Stimulated activated CD4-positive, alpha-beta T cell treated with anti-CD3 and anti-CD28 coated beads, TNF-alpha, amount 100 ng/mL, for 24 hours (primary cell): ENCODE data around the gene BMPR1A.

Experiments used
- DNase-seq, 3 experiments: peaks; one replicate each; pipeline ENCODE4 v3.0.0-alpha.2; 2020; ENCODE audit warnings: low read depth in 3 of 3

BMPR1A gene

DNA sequence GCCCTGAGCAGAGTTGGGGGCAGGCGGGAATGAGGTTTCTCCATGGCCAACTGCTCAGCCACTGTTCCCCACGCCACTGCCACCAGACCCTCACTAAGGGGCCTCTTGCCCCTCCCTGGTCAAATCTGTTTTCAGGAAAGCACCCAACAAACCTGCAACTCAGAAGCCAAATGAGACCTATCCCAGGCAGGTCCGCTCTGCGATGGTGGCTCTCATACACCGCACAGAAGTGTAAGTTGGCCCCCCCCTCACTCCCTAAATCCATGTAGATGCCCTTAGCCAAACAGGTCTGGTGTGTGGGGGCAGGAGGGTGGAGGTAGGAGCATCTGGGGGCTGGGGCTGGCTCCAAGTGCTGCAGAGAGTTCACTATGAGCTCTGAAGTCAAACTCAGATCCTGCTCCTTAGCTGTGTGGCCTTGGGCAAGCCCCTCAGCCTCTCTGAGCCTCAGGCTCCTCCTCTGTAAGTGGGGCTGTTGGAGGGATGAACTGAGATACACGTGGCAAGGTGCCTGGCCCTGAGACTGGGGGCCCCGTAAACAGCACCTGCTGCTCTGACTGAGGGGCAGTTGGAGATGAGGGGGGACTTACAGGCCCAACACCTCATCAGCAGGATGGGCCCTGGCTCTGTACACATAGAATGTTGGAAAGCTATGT, 199.9 kb downstream of the BMPR1A start:
- DNase-seq: no peak

DNA sequence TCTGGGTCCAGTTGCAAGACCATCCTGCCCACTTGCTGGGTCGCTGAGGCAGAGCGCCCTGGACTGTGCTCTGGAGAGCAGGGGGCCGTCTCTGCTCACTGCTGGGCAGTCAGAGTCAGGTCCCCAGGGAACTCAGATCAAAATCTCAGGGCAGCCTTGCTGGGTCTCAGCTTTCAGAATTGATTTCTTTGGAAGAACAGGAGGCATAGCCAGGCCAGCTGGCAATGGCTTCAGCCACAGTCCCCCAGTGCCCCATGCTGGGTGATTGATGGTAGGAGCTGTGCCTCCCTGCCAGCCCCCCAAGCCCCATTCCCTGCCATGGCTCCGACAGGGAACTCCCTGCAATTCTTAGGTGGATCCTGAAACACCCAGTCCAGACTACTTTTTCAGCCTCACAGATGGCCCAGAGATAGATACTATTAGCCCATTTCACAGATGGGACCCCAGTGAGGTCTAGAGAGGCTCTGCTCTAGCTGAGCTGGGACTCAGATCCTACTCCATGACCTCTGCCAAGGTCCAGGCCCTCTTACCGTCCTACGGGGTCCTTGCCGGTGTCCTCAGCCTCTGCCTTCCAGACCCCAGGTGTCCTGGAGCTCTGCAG, 200.5 kb downstream of the BMPR1A start:
- no peak for DNase-seq

DNA sequence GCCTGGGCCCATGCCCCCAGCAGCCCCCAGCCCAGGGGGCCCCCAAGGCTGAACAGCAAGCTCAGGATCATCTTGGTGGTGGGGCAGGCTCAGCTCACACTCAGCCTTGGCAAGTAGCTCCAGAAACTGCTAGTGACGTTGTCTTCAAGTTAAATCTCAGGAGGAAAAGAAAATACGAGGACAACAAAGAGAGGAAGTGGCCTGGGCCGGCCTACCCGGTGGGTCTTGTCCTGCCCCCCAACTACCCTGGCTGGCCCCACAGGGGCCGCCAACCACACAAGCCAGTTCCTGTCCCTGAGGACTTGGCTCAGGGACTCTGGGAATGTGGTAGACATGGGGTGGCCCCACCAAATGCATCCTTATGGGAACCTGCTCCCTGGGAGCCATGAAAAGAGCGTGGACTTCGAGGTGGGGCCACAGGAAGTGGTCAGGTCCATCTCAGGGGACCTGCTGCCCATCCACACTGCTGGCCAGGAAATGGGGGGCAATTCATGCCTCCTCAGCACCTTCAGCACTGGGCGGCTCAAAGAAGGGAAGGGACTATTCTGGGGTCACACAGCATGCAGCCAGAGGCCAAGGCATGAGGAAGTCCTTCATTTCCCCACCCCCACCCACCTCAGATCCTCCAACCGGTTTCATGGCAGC, 201.2 kb downstream of the BMPR1A start, which contains the start of gene MMRN2:
TSS of gene MMRN2 (minus strand) at position 145 of the 645 bp plus-strand sequence. CDS start at position 71, 74 bp downstream.
- no peak for DNase-seq

DNA sequence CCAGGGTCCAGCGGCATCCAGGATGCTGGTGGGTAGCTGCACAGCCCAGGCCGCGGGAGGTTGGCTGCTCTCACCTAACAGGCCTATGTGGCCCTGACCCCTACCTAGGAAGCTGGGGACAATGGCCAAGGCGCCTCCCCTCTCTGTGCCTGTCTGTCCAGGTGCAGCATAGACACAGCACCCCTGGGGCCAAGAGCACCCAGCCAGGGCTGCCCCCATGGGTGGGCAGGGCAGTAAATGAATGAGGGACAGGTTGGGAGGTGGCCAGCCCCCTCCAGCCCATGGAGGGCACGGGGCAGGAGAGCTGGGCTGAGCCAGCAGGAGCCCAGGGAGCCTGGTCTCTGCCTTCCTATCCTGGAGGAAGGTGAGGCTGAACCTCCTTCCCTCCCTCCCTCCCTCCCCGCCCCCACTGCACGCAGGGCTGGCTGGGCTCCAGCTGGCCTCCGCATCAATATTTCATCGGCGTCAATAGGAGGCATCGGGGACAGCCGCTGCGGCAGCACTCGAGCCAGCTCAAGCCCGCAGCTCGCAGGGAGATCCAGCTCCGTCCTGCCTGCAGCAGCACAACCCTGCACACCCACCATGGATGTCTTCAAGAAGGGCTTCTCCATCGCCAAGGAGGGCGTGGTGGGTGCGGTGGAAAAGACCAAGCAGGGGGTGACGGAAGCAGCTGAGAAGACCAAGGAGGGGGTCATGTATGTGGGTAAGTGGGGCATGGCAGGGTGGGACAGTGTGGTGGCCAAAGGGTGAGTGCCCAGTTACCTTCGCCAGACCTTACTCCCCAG, 201.9 kb downstream of the BMPR1A start, which contains the start of gene SNCG:
TSS of gene SNCG (plus strand) at position 484 of the 785 bp plus-strand sequence. CDS start at position 583, 99 bp downstream.
- DNase-seq: no peak

DNA sequence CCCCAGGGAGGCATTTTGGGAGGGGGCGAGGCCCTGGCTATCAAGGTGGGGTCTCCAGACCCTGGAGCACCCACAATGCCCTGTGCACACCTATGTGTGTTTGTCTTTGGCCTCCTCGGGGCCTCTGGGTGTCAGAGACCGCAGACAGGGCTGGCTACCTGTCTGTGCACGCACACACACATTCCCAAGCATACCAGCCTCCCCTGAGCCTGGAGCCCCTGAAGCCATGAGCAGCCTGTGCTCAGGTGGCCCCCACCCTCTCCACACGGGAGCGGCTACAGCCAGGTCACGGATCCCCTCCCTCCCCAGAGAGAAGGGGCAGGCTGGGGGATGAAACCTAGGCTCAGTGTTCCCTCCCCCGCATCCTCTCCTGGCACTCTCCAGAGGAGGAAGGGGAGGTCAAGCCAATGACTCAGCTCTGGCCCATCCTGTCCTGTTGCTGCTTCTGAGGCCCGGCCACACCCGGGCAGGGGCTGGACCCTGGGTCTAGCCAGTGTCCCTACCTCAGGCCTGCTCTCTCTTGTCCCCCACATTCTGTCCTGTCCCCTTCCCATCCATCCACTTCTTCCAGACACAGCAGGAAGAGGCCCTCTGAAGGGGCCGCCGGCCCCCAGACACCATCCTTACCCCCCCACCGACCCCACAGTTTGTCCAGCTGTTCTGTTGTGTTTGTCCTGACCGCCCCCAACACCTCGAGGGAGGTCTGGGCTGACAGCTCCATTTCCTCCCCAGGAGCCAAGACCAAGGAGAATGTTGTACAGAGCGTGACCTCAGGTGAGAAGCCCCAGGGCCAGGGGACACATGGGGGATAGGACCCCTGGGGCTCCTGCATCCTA, 202.7 kb downstream of the BMPR1A start:
- no peak for DNase-seq

DNA sequence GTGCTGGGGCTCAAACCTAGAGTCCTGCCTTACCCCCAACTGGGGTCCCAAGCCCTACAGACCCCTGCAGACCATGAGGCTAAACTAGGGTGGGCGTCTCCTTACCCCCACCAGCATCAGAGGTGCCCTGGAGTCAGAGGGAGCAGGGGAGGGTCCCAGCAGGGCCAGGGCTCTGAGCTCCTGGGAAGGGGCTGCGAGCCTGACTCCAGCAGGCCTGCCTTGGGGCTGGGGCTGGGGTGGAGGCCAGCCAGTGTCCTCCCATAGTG, 203.3 kb downstream of the BMPR1A start:
- DNase-seq: no peak

DNA sequence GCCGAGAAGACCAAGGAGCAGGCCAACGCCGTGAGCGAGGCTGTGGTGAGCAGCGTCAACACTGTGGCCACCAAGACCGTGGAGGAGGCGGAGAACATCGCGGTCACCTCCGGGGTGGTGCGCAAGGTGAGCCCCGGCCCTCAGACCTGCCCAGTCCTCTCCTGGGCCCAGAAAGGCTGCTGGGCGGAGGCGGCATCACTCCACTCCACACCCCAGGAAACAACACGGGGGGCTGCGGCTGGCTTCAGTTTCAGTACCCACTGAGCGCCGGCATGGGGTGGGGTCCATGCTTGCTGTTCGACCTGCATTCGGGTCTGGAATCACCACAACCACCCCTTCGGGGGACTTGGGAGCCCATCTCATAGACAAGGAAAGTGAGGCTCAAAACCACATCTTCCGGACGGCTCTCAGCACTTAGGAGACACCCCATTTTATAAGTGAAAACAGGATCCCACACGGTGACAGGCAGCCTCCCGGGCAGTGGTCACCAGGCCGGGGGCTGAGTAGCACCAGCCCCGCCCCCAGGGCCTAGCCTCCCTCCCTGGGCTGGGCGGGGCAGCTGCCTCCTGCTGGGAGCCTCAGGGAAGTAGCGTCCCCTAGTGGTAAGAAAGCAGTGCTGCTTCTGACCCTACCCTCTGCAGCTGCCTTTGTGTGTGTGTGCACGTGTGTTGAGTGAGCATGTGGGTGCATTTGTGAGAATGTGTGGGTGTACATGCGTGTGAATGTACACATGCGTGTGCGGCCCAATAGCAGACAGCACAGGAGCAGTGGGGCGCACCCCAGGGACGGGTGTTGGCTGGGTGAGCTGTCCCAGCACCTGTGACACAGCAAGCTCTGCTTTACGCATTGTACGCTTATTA, 203.8 kb downstream of the BMPR1A start:
- DNase-seq: peak in 1 of 3 experiments; percentile 35

DNA sequence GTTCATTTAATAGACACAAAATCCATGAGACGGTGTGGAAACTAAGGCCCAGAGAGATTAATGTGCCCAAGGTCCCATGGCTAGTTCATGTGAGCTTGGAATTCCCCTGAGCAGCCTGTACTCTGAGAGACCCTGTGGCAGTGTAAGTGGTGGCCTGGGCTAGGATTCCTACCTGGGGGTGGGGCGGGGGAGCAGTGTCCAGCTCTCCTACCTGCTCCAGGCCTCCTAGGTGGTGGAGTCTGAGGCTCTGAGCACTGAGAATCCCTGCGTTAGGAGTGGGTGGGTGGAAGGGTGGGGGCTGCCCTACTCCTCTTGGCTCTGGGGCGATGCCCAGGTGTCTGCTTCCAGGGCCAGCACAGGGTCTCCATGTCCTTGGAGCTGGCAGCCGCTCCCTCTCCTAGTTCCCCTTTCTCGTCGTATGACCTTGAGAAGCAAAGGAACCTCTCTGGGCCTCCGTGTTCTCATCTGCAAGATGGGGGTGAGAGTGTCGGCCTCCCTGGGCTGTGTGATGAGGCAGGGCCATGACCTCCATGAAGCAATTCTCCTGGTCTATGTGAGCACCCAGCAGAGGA, 204.5 kb downstream of the BMPR1A start:
- DNase-seq: no peak

DNA sequence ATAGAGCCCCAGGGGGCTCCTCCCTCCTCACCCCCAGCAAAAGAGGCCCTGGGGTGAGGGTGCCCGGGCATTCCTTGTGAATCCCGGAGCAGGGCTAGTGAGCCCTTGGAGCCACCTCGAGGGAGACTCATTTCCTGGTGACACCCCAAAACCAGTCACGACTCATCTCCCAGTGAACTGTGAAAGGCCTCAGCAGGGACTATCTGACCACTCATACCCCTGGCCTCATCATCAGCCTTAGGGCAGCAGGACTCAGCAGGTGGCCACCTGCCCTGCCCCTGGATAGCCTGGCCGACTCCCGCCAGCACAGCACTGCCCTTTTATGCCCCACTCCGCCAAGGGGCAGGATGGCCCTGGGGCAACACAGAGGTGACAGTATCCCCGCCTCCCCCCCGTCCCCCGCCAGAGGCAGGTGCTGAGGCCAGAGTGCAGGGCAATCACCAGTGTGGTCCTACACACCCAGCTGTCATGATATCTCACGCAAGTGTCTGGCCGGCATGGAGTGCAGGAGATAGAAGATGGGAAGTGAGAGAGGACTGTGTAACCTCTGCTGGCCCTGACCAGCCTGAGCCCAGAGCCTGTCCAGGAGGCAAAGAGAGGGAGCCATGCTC, 205.2 kb downstream of the BMPR1A start:
- DNase-seq: no peak

DNA sequence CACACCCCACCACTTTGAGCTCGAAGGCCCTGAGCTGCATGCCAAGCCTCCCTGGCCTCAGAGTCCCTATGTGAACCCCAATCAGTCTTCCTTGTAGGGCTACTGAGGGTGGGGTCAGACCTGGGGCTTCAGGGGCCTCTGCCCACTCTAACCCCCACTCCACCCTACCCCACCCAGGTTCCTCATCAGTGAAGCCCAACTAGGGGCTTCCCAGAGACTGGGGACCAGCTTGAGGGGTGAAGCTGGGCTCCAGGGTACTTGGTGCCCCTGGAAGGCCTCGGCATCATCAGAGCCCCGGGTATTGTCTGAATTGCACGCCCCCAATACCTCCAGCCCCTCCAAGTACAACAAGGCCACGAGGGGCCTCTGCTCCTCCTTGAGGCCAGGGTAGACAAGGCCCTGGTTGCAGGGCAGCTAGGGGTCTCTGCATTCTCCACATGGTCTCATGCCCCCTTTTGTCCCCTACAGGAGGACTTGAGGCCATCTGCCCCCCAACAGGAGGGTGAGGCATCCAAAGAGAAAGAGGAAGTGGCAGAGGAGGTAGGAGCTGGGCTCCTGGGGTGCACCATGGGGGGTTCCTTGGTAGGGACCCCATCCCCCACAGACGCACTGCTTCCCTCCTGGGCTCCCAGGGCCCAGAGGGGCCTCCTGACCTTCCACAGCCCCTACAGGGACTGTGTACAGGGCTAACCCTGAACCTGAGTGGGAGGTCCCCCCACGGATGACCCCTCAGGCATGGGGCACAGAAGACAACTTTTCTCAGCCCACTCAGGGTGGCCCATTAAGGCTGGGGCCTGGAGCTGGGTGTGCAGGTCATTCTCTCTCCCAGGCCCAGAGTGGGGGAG, 205.9 kb downstream of the BMPR1A start:
- DNase-seq: no peak

DNA sequence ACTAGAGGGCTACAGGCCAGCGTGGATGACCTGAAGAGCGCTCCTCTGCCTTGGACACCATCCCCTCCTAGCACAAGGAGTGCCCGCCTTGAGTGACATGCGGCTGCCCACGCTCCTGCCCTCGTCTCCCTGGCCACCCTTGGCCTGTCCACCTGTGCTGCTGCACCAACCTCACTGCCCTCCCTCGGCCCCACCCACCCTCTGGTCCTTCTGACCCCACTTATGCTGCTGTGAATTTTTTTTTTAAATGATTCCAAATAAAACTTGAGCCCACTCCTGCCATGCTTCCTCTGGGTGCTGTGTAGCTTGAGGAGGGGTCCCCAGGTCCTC, 206.5 kb downstream of the BMPR1A start:
- no peak for DNase-seq

DNA sequence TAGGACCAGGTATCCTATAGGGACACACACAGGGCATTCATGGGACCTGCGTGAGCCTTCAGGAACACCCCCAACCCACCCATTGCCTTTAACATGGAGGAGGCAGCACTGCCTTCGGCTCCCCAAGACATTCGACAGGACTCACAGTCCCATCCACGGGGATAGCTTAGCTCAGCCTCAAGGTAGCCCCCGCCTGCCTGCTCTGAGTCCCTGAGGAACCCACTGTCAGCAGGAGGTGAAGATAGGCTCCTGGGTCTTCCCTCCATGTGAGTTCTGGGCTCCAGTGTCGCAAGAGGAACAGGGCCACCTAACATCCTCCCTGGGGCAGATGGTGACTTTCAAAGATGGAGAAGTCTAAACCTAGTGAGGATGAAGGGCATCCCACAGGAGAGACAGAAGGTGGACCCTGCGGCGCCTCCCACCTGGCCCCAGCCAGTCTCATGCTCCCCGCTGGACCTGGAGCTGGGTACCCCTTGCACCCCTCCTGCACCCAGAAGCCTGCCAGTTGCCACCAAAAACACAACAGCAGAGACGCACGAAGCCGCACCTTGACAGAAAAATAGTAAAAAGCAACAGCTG, 207.0 kb downstream of the BMPR1A start:
- no peak for DNase-seq

DNA sequence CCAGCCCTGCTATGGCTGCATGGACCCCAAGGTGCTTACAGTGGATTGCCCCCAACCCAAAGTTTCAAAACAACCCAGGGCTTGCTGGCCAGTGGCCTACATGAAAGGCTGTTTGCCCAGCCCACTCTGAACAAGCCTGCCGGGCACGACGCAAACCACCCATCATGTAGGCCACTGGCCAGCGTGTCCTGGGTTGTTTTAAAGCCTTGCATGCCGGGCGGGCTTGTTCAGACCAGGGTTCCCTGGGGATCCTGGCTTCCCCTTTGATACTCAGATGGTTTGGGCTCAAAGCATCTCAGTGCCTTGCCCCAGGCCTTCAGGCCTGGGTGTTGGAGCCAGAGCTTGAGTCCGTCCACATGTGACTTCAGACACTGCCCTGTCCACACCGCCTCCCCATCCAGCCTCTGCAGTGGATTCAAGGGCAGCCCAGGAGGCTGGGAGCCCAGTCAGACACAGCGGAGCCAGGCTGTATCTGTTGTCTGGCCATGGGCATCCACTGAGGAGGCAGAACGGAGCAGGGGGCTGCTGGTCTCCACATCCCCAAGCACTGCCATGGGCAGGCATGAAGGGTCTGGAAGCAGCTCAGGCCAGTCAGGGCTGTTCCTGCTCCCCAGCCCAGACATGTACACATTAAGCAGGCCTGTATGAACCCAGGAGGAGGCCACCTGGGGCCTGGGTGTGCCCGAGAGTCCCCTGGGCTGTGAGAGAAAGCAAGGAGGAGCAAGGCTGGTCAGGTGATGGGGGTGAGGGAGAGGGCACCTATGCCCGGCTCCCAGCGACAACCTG, 207.8 kb downstream of the BMPR1A start:
- no peak for DNase-seq

DNA sequence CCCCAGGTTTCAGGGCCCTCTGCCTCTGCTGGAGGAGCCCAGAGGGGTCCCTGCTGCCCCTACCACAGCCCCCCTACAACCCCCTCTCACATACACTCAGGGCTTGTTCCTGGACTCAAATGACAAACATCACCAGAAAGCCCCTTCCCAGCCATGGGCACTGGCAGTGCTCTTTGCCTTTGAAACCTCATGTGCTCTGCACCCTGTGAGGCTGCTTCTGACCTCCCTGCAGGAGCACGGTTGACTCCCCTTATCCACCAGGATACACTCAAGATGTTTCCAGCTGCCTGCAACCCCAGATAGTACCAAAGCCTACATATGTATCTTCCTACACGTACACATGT, 208.4 kb downstream of the BMPR1A start:
- no peak for DNase-seq

DNA sequence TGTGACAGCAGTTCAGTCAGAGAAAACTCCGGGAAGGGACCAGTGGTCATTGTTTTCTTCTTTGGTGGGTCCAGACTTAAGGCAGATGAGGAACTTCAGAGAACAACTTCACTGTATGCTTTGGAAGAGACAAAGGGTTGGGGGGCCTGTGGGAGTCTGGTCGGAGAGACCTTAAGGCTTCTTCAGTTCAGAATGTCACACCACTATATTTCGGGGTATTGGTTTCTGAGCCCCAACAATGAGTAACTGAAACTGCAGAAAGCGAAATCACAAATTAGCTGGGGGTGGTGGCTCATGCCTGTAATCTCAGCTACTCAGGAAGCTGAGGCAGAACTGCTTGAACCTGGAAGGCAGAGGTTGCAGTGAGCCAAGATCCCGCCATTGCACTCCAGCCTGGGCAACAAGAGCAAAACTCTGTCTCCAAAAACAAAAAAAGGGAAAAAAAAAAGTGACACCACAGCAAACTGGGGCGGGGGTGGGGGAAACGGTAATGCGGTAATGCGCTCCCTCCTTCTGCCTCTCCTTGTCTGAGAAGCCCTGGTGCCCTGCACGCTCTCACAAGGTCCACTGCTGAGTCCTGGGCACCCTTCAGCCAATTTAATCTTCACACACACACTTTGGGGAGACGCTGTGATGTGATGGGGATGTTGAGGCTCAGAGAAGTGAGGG, 209.7 kb downstream of the BMPR1A start:
- no peak for DNase-seq

DNA sequence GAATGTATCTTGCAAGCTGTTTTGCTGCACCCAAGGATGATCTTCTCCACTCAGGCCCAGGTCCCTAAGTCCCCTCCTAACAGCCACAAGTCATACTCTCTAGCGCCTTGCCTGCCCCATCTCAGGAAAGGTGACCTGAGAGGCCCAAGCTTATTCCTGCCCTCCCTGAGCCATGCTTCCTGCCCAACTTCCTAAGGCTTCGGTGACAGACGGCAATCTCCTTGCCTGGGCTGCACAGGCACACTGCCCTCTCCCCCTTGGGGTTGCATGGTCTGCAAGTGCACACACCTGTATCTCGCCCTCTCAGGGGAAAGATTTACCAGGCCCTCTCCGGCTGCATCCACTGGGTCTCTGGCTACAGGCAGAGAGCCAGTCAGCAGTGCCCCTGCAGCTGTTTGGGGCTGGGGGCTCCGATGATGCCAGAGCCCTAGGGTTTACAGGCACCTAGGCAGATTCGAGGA, 211.1 kb downstream of the BMPR1A start:
- DNase-seq: no peak

DNA sequence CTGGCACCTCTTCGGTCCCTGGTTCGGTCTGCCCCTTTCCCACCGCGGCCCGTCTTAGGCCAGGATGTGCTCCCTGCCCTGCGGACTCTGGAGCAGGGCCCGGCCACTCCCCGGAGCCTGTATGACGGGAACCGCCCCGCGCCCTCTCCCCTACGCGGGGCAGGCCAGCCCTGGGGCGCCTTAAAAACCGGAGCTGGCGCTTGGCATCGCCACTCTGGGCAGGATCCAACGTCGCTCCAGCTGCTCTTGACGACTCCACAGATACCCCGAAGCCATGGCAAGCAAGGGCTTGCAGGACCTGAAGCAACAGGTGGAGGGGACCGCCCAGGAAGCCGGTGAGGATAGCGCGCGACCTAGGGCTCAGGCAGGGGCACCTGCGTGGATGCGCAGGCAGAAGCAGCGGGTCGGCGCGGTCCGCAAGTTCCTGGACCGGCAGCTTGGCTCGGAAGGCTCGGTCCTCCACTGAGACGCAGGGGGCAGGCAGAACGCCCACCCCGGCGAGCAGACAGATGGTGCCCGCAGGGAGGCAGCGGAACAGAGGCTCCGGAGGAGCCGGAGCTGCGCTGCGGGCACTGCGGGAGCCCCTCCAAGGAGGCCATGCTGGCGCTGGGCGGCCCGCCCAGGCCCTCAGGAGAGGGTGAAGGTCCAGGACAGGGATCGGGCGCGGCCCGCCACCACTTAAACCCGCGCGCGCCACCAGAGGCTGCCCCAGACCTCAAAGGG, 212.0 kb downstream of the BMPR1A start, which contains the start of gene ADIRF:
TSS of gene ADIRF (plus strand) at position 212 of the 723 bp plus-strand sequence. CDS start at position 275, 63 bp downstream.
- no peak for DNase-seq
